HFFc6 (cell line): ENCODE data around the gene PDZD2. TPM values are rescaled to one million over a fixed set of nuclear protein-coding genes. Genes with fewer than 3 reads are reported as not detected.
"Not testable (repeated sequence)": the region's sequence is repeated elsewhere in the genome, so short reads cannot be mapped to it uniquely, and the experiment has no call there.

Source experiments
- DNase-seq: peaks from one replicate; pipeline ENCODE4 v3.0.0-alpha.2; 2018
- H3K27ac Mint-ChIP-seq: 2 replicates; pipeline ENCODE4 v1.8.0; 2020; ENCODE audit warnings: mild to moderate bottlenecking, mixed read lengths
- H3K27me3 Mint-ChIP-seq: 2 replicates; pipeline ENCODE4 v1.8.0; 2021; ENCODE audit warnings: mild to moderate bottlenecking, moderate library complexity, mixed read lengths; ENCODE audit not compliant: insufficient read depth
- H3K36me3 Mint-ChIP-seq: 2 replicates; pipeline ENCODE4 v1.8.0; 2021; ENCODE audit warnings: low read depth, mixed read lengths
- H3K4me1 Mint-ChIP-seq: 2 replicates; pipeline ENCODE4 v1.8.0; 2020; ENCODE audit warnings: low read depth, mixed read lengths
- H3K4me3 Mint-ChIP-seq: 2 replicates; pipeline ENCODE4 v1.8.0; 2020; ENCODE audit warnings: mild to moderate bottlenecking, moderate library complexity, mixed read lengths
- H3K9me3 Mint-ChIP-seq: 2 replicates; pipeline ENCODE4 v1.8.0; 2020; ENCODE audit warnings: mild to moderate bottlenecking, mixed read lengths
- total RNA-seq, 6 experiments: library from RNA; stranded (reverse); fragmentation: NEBNext Ultra II Directional; extraction: Animal tissue kit (Norgen Biotek cat#: 25700); gene quantifications; 2 replicates in 1 of 6; 3 replicates in 5 of 6; pipeline ENCODE4 v1.2.3, GENCODE V29; 2021
- TF ChIP-seq, protein P1 (sequence below): fragments of 200-600 bp; sonication (generic); IDR thresholded peaks from 2 replicates; pipeline ENCODE4 v1.5.0; 2021; ENCODE audit warnings: antibody characterized with exemption, mild to moderate bottlenecking

PDZD2 gene
- total RNA-seq, 6 experiments from 2014 or later, result 0.02 to 0.12 (median 0.09) TPM

DNA sequence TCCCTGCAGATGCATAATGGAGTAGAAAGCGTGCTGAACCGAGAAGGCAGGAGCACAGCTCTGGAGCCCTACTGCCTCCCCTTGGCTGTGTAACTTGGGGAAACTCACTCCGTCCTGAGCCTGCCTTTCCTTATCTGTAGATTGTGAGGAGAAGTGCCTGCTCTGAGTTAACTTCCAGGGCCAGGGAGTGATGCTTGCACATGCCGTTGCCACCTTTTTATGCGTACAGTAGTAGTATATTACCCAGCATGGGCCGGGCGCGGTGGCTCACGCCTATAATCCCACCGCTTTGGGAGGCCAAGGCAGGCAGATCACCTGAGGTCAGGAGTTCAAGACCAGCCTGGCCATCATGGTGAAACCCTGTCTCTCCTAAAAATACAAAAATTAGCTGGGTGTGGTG is 87.1 kb downstream of the PDZD2 start:
- DNase-seq, result no peak
- no peaks in the 10 kb centered on the region for H3K9me3 Mint-ChIP-seq
- H3K27ac Mint-ChIP-seq, result no peak overlapping the region
- H3K27me3 Mint-ChIP-seq, result peaks cover 12% of the 10 kb centered on the region
- H3K4me1 Mint-ChIP-seq, result no peaks in the 10 kb centered on the region
- H3K36me3 Mint-ChIP-seq, result no peaks in the 10 kb centered on the region
- TF ChIP-seq, protein P1, sequence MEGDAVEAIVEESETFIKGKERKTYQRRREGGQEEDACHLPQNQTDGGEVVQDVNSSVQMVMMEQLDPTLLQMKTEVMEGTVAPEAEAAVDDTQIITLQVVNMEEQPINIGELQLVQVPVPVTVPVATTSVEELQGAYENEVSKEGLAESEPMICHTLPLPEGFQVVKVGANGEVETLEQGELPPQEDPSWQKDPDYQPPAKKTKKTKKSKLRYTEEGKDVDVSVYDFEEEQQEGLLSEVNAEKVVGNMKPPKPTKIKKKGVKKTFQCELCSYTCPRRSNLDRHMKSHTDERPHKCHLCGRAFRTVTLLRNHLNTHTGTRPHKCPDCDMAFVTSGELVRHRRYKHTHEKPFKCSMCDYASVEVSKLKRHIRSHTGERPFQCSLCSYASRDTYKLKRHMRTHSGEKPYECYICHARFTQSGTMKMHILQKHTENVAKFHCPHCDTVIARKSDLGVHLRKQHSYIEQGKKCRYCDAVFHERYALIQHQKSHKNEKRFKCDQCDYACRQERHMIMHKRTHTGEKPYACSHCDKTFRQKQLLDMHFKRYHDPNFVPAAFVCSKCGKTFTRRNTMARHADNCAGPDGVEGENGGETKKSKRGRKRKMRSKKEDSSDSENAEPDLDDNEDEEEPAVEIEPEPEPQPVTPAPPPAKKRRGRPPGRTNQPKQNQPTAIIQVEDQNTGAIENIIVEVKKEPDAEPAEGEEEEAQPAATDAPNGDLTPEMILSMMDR, result no peak
- no peak overlapping the region for H3K4me3 Mint-ChIP-seq

DNA sequence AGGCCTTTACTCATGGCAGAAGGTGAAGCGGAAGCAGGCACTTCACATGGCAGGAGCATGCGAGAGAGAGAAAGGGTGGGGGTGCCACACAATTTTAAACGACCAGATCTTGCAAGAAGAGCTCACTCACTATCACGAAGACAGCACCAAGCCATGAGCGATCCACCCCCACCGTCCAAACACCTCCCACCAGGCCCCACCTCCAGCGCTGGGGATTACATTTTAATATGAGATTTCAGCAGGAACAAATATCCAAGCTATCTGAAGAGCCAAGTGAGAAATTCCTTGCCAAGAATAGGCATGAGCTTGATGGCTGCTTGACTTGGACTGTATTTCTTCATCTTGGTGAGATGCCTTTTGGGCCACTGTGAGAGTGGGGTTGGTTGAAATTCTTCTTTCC is 88.0 kb downstream of the PDZD2 start:
- Mint-ChIP-seq H3K27ac (no peak overlapping the region), H3K36me3 (no peaks in the 10 kb centered on the region), H3K9me3 (no peaks in the 10 kb centered on the region), H3K4me3 (no peak overlapping the region), H3K4me1 (no peaks in the 10 kb centered on the region), H3K27me3 (peaks cover 15% of the 10 kb centered on the region)
- DNase-seq, result no peak
- TF ChIP-seq, protein P1, result no peak

DNA sequence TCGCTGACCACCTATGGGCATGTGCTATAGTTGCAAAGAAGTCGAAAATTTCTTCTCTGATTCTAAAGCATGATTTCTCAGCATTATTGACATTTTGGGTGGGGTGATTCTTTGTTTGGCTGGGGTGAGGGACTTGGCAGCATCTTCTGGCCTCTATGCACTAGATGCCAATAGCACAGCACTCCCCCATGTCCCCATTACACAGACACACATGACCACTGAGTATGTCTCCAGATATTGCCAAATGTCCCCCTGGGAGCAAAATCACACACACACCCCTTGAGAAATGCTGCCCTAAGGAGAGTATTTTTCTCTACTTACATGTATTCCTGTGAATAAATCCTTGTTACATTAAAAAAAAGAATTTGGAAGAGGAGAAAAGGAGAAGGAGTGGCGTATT is 89.1 kb downstream of the PDZD2 start:
- Mint-ChIP-seq H3K4me1 (no peaks in the 10 kb centered on the region), H3K36me3 (no peaks in the 10 kb centered on the region), H3K27ac (no peak overlapping the region), H3K4me3 (no peak overlapping the region), H3K27me3 (peaks cover 11% of the 10 kb centered on the region), H3K9me3 (no peaks in the 10 kb centered on the region)
- TF ChIP-seq, protein P1, result no peak
- DNase-seq, result no peak

DNA sequence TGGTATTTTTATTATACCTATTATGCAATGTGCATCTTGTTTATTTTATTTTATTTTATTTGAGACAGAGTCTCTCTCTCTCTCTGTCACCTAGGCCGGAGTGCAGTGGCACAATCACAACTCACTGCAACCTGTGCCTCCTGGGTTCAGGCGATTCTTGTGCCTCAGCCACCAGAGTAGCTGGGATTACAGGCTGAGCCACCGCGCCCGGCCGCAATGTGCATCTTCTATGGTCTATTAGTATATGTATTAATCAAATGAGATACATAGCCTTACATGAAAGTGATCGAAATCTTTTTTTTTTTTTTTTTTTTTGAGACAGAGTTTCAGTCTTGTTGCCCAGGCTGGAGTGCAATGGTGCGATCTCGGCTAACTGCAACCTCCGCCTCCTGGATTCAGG is 89.9 kb downstream of the PDZD2 start:
- not testable (repeated sequence) for H3K9me3 Mint-ChIP-seq, DNase-seq, H3K4me3 Mint-ChIP-seq, H3K27ac Mint-ChIP-seq, H3K36me3 Mint-ChIP-seq, H3K4me1 Mint-ChIP-seq
- H3K27me3 Mint-ChIP-seq, result peaks cover 12% of the 10 kb centered on the region

DNA sequence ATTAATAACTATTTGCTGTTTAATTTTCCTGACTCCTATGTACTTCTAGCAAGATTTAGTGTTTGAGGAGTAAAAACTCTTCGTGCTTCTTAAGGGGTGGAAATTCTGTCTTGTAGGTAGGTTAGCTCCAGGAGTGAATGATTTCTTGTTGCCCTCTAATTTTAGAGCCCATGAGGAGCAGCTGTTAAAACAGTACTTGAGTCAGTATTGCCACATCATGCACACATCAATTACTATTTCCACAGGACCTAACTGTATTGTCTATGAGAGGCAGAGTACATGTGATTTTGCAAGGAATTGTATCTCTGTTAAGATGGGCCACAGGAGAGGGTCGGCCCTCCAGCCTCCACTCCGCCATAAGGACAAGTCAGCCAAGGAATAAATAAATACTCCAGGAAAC is 91.2 kb downstream of the PDZD2 start:
- Mint-ChIP-seq H3K27me3 (peaks cover 14% of the 10 kb centered on the region), H3K27ac (no peak overlapping the region), H3K4me1 (no peaks in the 10 kb centered on the region), H3K9me3 (no peaks in the 10 kb centered on the region), H3K4me3 (no peak overlapping the region), H3K36me3 (no peaks in the 10 kb centered on the region)
- TF ChIP-seq, protein P1, result no peak
- DNase-seq, result no peak

DNA sequence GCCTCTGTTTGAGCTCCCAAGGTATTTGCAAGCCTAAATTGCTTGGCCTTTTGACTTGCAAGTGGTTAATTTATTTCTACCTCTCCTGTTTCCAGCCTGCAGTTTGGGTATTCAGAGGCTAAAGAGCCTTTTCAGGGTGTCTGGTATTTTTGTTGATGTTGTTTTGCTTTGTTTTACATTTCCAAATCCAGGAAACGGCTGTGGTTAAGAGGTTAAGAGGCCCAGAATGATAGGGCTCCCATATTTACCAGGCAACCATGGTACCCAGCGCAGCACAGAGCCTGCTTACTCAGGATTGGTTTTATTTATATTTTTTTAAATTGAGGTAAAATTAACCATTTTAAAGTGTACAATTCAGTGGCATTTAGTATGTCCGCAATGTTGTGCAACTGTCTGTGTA is 92.1 kb downstream of the PDZD2 start:
- H3K4me3 Mint-ChIP-seq, result no peak overlapping the region
- no peak for DNase-seq
- H3K27me3 Mint-ChIP-seq, result peaks cover 14% of the 10 kb centered on the region
- no peaks in the 10 kb centered on the region for H3K9me3 Mint-ChIP-seq
- TF ChIP-seq, protein P1, result no peak
- no peak overlapping the region for H3K27ac Mint-ChIP-seq
- H3K36me3 Mint-ChIP-seq, result no peaks in the 10 kb centered on the region
- no peaks in the 10 kb centered on the region for H3K4me1 Mint-ChIP-seq
